Erythroblast (primary cell): ENCODE data around the gene PAX8.

Experiments
- GATA1 ChIP-seq: IDR thresholded peaks from 2 replicates; pipeline ENCODE4 v1.6.1; 2011; ENCODE audit warnings: low read depth, mild to moderate bottlenecking, control low read depth, low read length, moderate library complexity
- POLR2A ChIP-seq: IDR thresholded peaks from 2 replicates; pipeline ENCODE4 v1.6.1; 2011; ENCODE audit warnings: mild to moderate bottlenecking, low read length

DNA sequence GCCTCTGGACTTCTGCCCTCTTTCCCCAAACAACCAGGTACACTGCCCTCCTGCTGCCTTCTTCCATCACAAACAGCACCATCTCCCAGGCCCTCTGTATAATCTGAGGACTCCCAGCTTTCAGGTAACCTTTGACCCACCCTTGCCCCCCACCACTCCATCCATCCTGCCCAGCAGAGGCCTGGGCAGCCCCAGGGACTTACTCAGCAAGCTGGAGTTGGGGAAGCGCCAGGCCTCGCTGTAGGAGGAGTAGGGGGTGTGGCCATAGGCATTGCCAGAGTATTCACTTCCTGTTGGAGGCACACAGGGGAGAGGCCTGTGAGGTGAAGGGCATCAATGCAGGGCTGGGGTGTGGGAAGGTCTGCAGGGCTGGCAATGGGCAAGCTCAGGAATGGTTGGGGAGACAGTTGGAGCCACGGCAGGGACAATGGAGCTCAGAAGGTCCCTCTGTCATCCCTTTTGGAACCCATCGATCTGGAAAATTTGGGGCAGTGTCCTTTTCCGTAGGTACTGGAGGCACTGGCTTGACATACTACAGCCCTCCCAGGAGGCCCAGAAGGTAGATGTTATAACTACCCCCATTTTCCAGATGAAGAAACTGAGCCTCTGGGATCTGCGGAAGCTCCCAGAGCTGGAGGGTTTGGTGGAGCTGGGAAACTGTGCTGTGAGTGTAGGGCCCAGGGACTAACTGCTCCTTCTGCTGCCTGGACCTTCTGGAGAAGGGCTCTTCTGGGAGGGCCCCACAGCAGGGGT lies 58.7 kb downstream of the PAX8 start:
- TF ChIP-seq POLR2A (no peak), GATA1 (no peak)
